ENCODE data around the gene ITIH3.
A peak's percentile ranks its signal among the peaks of the same experiment; 100 is the strongest.

Gene ITIH3

GRCh38 chr3:52769786-52770455 lies 24.7 kb upstream of the ITIH3 start:
- no peak for DNase-seq (ENCODE audit: low read depth)
- in situ Hi-C loops (cut with HindIII; ENCODE audit: low sequenced_read_pairs): no loop called here
- no peak for TF ChIP-seq CTCF (IDR thresholded peaks at IDR 0.05; ENCODE audit: low read depth, low read length, missing control alignments)
- H3K4me3 ChIP-seq (ENCODE audit: low read depth, low read length): peak overlapping the region; percentile 70

- no peak for TF ChIP-seq CTCF (IDR thresholded peaks at IDR 0.05; ENCODE audit: low read depth, low read length, missing control alignments)
- H3K4me3 ChIP-seq (ENCODE audit: low read depth, low read length): peak within 1 kb of the TSS; percentile 70
- DNase-seq (ENCODE audit: low read depth): peak; percentile 62
- in situ Hi-C loops (cut with HindIII; ENCODE audit: low sequenced_read_pairs): no loop called here
Observed at GRCh38 chr3:52770496-52771333, 23.9 kb upstream of the ITIH3 start, which contains the start of gene NEK4. Gene NEK4 (minus strand): TSS chr3:52770940. CDS start chr3:52770746, 194 bp downstream.

- peak overlapping the region; percentile 70 for H3K4me3 ChIP-seq (ENCODE audit: low read depth, low read length)
- no peak for TF ChIP-seq CTCF (IDR thresholded peaks at IDR 0.05; ENCODE audit: low read depth, low read length, missing control alignments)
- in situ Hi-C loops (cut with HindIII; ENCODE audit: low sequenced_read_pairs): no loop called here
- no peak for DNase-seq (ENCODE audit: low read depth)
Observed at GRCh38 chr3:52771334-52771681, 23.3 kb upstream of the ITIH3 start.

- TF ChIP-seq CTCF (IDR thresholded peaks at IDR 0.05; ENCODE audit: low read depth, low read length, missing control alignments): no peak
- H3K4me3 ChIP-seq (ENCODE audit: low read depth, low read length): no peak overlapping the region
- in situ Hi-C loops (cut with HindIII; ENCODE audit: low sequenced_read_pairs): no loop called here
- no peak for DNase-seq (ENCODE audit: low read depth)
Observed at GRCh38 chr3:52771702-52772101, 22.9 kb upstream of the ITIH3 start.

GRCh38 chr3:52773361-52774065 lies 21.1 kb upstream of the ITIH3 start:
- H3K4me3 ChIP-seq (ENCODE audit: low read depth, low read length): no peak overlapping the region
- in situ Hi-C loops (cut with HindIII; ENCODE audit: low sequenced_read_pairs): no loop called here
- no peak for TF ChIP-seq CTCF (IDR thresholded peaks at IDR 0.05; ENCODE audit: low read depth, low read length, missing control alignments)
- DNase-seq (ENCODE audit: low read depth): no peak

GRCh38 chr3:52774066-52774713 lies 20.4 kb upstream of the ITIH3 start:
- TF ChIP-seq CTCF (IDR thresholded peaks at IDR 0.05; ENCODE audit: low read depth, low read length, missing control alignments): no peak
- H3K4me3 ChIP-seq (ENCODE audit: low read depth, low read length): no peak overlapping the region
- DNase-seq (ENCODE audit: low read depth): no peak
- in situ Hi-C loops (cut with HindIII; ENCODE audit: low sequenced_read_pairs): no loop called here
